GM12878 (cell line): Measurements from ENCODE around the gene PIGM. TPM values are rescaled to one million over a fixed set of nuclear protein-coding genes. Genes with fewer than 3 reads are reported as not detected.
"Not testable (repeated sequence)": the region's sequence is repeated elsewhere in the genome, so short reads cannot be mapped to it uniquely, and the experiment has no call there.

Experiments used
- ATAC-seq: fragments of 200-7000 bp; cut with Tn5 transposase; 3 replicates; pipeline ENCODE4 v1.9.1; 2020; ENCODE audit warnings: mild to moderate bottlenecking, moderate library complexity
- BruUV-seq: library from RNA; stranded (reverse); fragments of 400-500 nt; replicated peaks from 2 replicates; lab custom pipeline; 2021; lab: Mats Ljungman, UMichigan
- CTCF ChIA-PET: fragments of 300-600 bp; sonication (Branson Sonifier 250); formaldehyde crosslinking; extraction: SDS; loops from one replicate; lab custom pipeline; 2021; ENCODE audit warnings: inconsistent platforms; lab: Yijun Ruan, JAX
- POLR2A ChIA-PET: fragments of 350-600 bp; formaldehyde crosslinking; extraction: SDS; loops from one replicate; lab custom pipeline; 2021; ENCODE audit warnings: inconsistent platforms; lab: Charles Lee
- RAD21 ChIA-PET: fragments of 300-600 bp; sonication (Branson Sonifier 250); formaldehyde crosslinking; loops from one replicate; lab custom pipeline; 2023; ENCODE audit warnings: antibody characterized with exemption; ENCODE audit not compliant: unreplicated experiment; lab: Charles Lee
- SMC1A ChIA-PET: fragments of 300-600 bp; sonication (Branson Sonifier 250); formaldehyde crosslinking; loops from one replicate; lab custom pipeline; 2023; ENCODE audit not compliant: unreplicated experiment, uncharacterized antibody; lab: Charles Lee
- DNase-seq: peaks from one replicate; pipeline ENCODE4 v3.0.0-alpha.2; 2011; ENCODE audit warnings: low read depth, low spot score
- FAIRE-seq: peaks from 3 replicates; lab custom pipeline; 2011; peaks lifted over from hg19 to GRCh38; lab: Jason Lieb, UNC
- H2AFZ ChIP-seq: 2 replicates; pipeline ENCODE4 v1.6.0; 2011; ENCODE audit warnings: low read depth, low read length, control low read depth; ENCODE audit not compliant: control insufficient read depth
- H3K27ac ChIP-seq: 2 replicates; pipeline ENCODE4 v1.5.1; 2011; ENCODE audit warnings: control low read depth; ENCODE audit not compliant: control insufficient read depth, insufficient read depth
- H3K27me3 ChIP-seq, 2 experiments: replicated peaks in 1 of 2; 2 replicates each; pipeline versions ENCODE4 v1.6.0 to v1.6.1; 2011; ENCODE audit warnings: low read length in 1 of 2; ENCODE audit not compliant: control insufficient read depth in 2 of 2, insufficient read depth in 2 of 2
- H3K36me3 ChIP-seq, 2 experiments: 2 replicates each; pipeline ENCODE4 v1.5.1; 2011; ENCODE audit warnings: low read length in 1 of 2; ENCODE audit not compliant: control insufficient read depth in 2 of 2, insufficient read depth in 2 of 2
- H3K4me1 ChIP-seq: 2 replicates; pipeline ENCODE4 v1.6.1; 2011; ENCODE audit warnings: mild to moderate bottlenecking, low read length, moderate library complexity, mixed read lengths; ENCODE audit not compliant: control insufficient read depth, insufficient read depth
- H3K4me2 ChIP-seq: 2 replicates; pipeline ENCODE4 v1.6.0; 2011; ENCODE audit warnings: control low read depth; ENCODE audit not compliant: control insufficient read depth, insufficient read depth
- H3K4me3 ChIP-seq: fragments of 200-600 bp; sonication (generic); 2 replicates; pipeline ENCODE4 v1.5.1; 2016
- H3K79me2 ChIP-seq: 2 replicates; pipeline ENCODE4 v1.6.0; 2011; ENCODE audit warnings: low read length; ENCODE audit not compliant: control insufficient read depth, insufficient read depth
- H3K9ac ChIP-seq: 2 replicates; pipeline ENCODE4 v1.8.0; 2011; ENCODE audit warnings: low read length, control low read depth, mixed read lengths; ENCODE audit not compliant: control insufficient read depth, insufficient read depth
- H3K9me3 ChIP-seq: replicated peaks from 3 replicates; pipeline ENCODE4 v1.5.1; 2011; ENCODE audit warnings: mild to moderate bottlenecking, low read length; ENCODE audit not compliant: control insufficient read depth, insufficient read depth
- H4K20me1 ChIP-seq: 2 replicates; pipeline ENCODE4 v1.6.0; 2011; ENCODE audit not compliant: control insufficient read depth, insufficient read depth
- HDGF ChIP-seq: fragments of 450-650 bp; IDR thresholded peaks from 2 replicates; pipeline ENCODE4 v1.6.1; 2016; ENCODE audit warnings: antibody characterized with exemption
- NFXL1 ChIP-seq: fragments of 450-650 bp; IDR thresholded peaks from 2 replicates; pipeline ENCODE4 v1.6.1; 2017; ENCODE audit warnings: antibody characterized with exemption, mild to moderate bottlenecking, borderline replicate concordance
- WGBS: methylation state at CpG from one replicate; pipeline ENCODE4 v1.1.6; 2016; ENCODE audit warnings: low lambda C conversion rate; ENCODE audit not compliant: insufficient replicate concordance, insufficient coverage; ENCODE audit errors: missing lambda C conversion rate; 5-methylcytosine and 5-hydroxymethylcytosine counted together
- in situ Hi-C: fragments of 300-500 bp; cut with MboI; formaldehyde crosslinking; loops from 9 replicates; pipeline ENCODE4 v1.14.3; 2018; ENCODE audit warnings: mixed read lengths
- intact Hi-C: fragments of 100-400 bp; cut with micrococcal nuclease; formaldehyde crosslinking; loops from one replicate; pipeline ENCODE4 v1.14.2; 2022; ENCODE audit not compliant: unreplicated experiment
- polyA plus RNA-seq, 11 experiments: library from polyadenylated mRNA; depleted of rRNA in 4 of 11; unstranded in 6 of 11; stranded (reverse) in 5 of 11; fragments of >200 nt; fragmentation: Nextera tagmentation in 4 of 11; fragmentation: Illumina TruSeq in 1 of 11; extraction: Ambion mirVana in 4 of 11; extraction: Trizol in 1 of 11; gene quantifications; 1 replicate in 1 of 11; 2 replicates in 10 of 11; pipeline versions ENCODE4 v1.2.1 to v1.2.3, GENCODE V29; 2011 to 2016; ENCODE audit warnings: inconsistent platforms in 2 of 11, missing spikeins in 2 of 11, low read depth in 1 of 11
- total RNA-seq, 4 experiments: library from RNA; depleted of rRNA in 3 of 4; stranded (reverse); fragments of >200 nt in 3 of 4; fragmentation: Illumina TruSeq in 1 of 4; extraction: Trizol in 1 of 4; gene quantifications; 2 replicates each; pipeline versions ENCODE4 v1.2.1 to v1.2.3, GENCODE V29; 2013 to 2021

The PIGM gene
- total and polyA plus RNA-seq, 10 of the 15 experiments (the other 5 are each of a cell fraction or from before 2014, with no cell fraction given) = 2.6 to 6.1 (median 4.6) TPM

DNA sequence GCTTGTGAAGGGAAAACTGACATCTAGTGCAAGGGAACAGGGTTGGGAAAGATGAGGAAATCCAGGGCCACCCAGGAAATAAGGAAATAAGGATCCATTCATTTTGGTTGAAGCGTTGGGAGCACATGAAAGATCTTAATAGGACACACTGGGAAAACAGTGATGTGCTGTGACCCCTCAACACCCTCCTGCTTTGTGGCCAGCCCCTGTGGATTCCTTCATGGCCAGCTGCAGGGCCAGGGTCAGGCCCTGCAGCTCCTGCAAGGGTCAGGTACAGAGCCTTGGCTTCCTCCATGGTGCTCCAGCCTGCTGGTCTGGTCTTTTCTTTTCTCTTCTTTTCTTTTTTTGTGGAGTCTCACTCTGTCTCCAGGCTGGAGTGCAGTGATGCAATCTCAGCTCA lies 18.8 kb upstream of the PIGM start:
- CTCF ChIA-PET = interaction anchor here (1.1 to 49.8 kb wide), 3 partner anchors 34 to 327 kb away, joined by 3 to 1035 read pairs (median 5); partner anchors contain the start of genes IGSF8, KCNJ10 and KCNJ9
- WGBS = 71% methylated on average over 1 of the region's 1 CpG
- Histone ChIP-seq H3K4me1 (peaks cover 11% of the 10 kb centered on the region), H3K27me3 (peaks cover 3 to 8% of the 10 kb centered on the region in 2 experiments), H3K79me2 (no peaks in the 10 kb centered on the region), H3K36me3 (no peaks in the 10 kb centered on the region), H2AFZ (no peak overlapping the region), H4K20me1 (no peaks in the 10 kb centered on the region), H3K9me3 (no peaks in the 10 kb centered on the region), H3K4me2 (no peak overlapping the region), H3K4me3 (no peak overlapping the region), H3K27ac (no peak overlapping the region), H3K9ac (no peak overlapping the region)
- no peak for TF ChIP-seq NFXL1
- TF ChIP-seq HDGF = no peak
- in situ Hi-C loops = no loop called here
- ATAC-seq (no peak), FAIRE-seq (no peak), DNase-seq (no peak)
- RAD21 ChIA-PET = no interaction called here
- POLR2A ChIA-PET = no interaction called here
- SMC1A ChIA-PET = no interaction called here
- no TSS peak for BruUV-seq
- intact Hi-C loops = no loop called here

DNA sequence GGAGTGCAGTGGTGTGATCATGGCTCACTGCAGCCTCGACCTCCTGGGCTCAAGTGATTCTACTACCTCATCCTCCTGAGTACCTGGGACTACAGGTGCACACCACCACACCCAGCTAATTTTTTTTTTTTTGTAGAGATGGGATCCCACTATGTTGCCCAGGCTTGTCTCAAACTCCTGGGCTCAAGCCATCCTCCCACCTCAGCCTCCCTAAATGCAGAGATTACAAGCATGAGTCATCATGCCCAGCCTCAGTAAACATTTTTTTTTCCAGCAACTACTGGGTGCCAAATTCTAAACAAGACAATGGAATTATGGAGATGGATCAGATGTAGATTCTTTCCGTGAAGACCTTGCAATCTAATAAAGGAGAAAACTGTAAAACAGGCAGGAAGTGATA lies 18.4 kb upstream of the PIGM start:
- SMC1A ChIA-PET, RAD21 ChIA-PET, H4K20me1 ChIP-seq, H3K27me3 ChIP-seq, H3K4me3 ChIP-seq, in situ Hi-C loops, H2AFZ ChIP-seq, DNase-seq, FAIRE-seq, H3K79me2 ChIP-seq, H3K9me3 ChIP-seq, BruUV-seq, H3K27ac ChIP-seq, H3K4me2 ChIP-seq, POLR2A ChIA-PET, H3K36me3 ChIP-seq, H3K9ac ChIP-seq, intact Hi-C loops, ATAC-seq: not testable (repeated sequence)
- WGBS = 44% methylated on average over 2 of the region's 2 CpGs
- CTCF ChIA-PET = interaction anchor here (0.8 to 49.8 kb wide), 4 partner anchors 34 to 327 kb away, joined by 3 to 1035 read pairs (median 5); partner anchors contain the start of genes IGSF8, KCNJ10 and KCNJ9
- peaks cover 11% of the 10 kb centered on the region for H3K4me1 ChIP-seq
